Ishikawa (cell line): Measurements from ENCODE around the gene WSCD2.

Source experiments
- CEBPB ChIP-seq: IDR thresholded peaks from 2 replicates; pipeline ENCODE4 v1.6.1; 2012
- CREB1 ChIP-seq: IDR thresholded peaks from 2 replicates; pipeline ENCODE4 v1.6.1; 2012; ENCODE audit warnings: low read depth
- EGR1 ChIP-seq: IDR thresholded peaks from 2 replicates; pipeline ENCODE4 v1.6.1; 2012
- EP300 ChIP-seq: IDR thresholded peaks from 2 replicates; pipeline ENCODE4 v1.6.1; 2012; ENCODE audit warnings: borderline replicate concordance
- FOXM1 ChIP-seq: IDR thresholded peaks from 2 replicates; pipeline ENCODE4 v1.6.1; 2012; ENCODE audit warnings: low read depth, borderline replicate concordance
- MAX ChIP-seq: IDR thresholded peaks from 2 replicates; pipeline ENCODE4 v1.6.1; 2012
- NFIC ChIP-seq: IDR thresholded peaks from 2 replicates; pipeline ENCODE4 v1.6.1; 2012
- RAD21 ChIP-seq: IDR thresholded peaks from 2 replicates; pipeline ENCODE4 v1.6.1; 2012; ENCODE audit warnings: low read depth
- TAF1 ChIP-seq: IDR thresholded peaks from 2 replicates; pipeline ENCODE4 v1.6.1; 2012; ENCODE audit warnings: low read depth, mild to moderate bottlenecking
- TCF12 ChIP-seq: IDR thresholded peaks from 2 replicates; pipeline ENCODE4 v1.6.1; 2012; ENCODE audit warnings: low read depth
- USF1 ChIP-seq: IDR thresholded peaks from 2 replicates; pipeline ENCODE4 v1.6.1; 2012
- YY1 ChIP-seq: IDR thresholded peaks from 2 replicates; pipeline ENCODE4 v1.6.1; 2012; ENCODE audit warnings: low read depth
- ZBTB7A ChIP-seq: IDR thresholded peaks from 2 replicates; pipeline ENCODE4 v1.6.1; 2012; ENCODE audit warnings: low read depth
- TF ChIP-seq, protein P1 (sequence below): IDR thresholded peaks from 2 replicates; pipeline ENCODE4 v1.6.1; 2012; ENCODE audit warnings: low read depth, mild to moderate bottlenecking

WSCD2 gene

DNA sequence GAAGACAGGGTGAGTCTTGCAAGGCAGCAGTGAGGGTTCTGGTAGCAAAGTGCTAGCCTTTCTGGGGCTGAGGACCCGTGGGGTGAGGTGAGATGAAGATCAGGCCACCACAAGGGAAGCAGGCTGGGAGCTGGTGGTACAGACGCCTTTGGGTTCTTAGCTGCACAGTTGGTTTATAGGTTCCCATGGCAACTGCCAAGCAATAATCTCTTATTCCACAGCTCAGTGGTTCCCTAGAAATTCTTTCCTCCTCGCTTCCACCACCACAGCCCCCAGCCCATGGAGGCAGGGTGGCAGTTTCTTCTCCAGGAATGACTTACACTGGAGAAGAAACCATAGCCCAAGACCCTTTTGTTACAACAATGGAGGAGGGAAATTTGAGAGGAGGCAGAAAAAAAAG, 127.9 kb downstream of the WSCD2 start:
- no peak for TF ChIP-seq CREB1
- no peak for TF ChIP-seq YY1
- TF ChIP-seq TAF1, result no peak
- TF ChIP-seq, protein P1, sequence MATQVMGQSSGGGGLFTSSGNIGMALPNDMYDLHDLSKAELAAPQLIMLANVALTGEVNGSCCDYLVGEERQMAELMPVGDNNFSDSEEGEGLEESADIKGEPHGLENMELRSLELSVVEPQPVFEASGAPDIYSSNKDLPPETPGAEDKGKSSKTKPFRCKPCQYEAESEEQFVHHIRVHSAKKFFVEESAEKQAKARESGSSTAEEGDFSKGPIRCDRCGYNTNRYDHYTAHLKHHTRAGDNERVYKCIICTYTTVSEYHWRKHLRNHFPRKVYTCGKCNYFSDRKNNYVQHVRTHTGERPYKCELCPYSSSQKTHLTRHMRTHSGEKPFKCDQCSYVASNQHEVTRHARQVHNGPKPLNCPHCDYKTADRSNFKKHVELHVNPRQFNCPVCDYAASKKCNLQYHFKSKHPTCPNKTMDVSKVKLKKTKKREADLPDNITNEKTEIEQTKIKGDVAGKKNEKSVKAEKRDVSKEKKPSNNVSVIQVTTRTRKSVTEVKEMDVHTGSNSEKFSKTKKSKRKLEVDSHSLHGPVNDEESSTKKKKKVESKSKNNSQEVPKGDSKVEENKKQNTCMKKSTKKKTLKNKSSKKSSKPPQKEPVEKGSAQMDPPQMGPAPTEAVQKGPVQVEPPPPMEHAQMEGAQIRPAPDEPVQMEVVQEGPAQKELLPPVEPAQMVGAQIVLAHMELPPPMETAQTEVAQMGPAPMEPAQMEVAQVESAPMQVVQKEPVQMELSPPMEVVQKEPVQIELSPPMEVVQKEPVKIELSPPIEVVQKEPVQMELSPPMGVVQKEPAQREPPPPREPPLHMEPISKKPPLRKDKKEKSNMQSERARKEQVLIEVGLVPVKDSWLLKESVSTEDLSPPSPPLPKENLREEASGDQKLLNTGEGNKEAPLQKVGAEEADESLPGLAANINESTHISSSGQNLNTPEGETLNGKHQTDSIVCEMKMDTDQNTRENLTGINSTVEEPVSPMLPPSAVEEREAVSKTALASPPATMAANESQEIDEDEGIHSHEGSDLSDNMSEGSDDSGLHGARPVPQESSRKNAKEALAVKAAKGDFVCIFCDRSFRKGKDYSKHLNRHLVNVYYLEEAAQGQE, result no peak
- no peak for TF ChIP-seq EP300
- TF ChIP-seq NFIC, result no peak
- TF ChIP-seq EGR1, result no peak
- no peak for TF ChIP-seq FOXM1
- TF ChIP-seq CEBPB, result no peak
- TF ChIP-seq USF1, result no peak
- TF ChIP-seq ZBTB7A, result no peak
- no peak for TF ChIP-seq RAD21
- TF ChIP-seq MAX, result no peak

DNA sequence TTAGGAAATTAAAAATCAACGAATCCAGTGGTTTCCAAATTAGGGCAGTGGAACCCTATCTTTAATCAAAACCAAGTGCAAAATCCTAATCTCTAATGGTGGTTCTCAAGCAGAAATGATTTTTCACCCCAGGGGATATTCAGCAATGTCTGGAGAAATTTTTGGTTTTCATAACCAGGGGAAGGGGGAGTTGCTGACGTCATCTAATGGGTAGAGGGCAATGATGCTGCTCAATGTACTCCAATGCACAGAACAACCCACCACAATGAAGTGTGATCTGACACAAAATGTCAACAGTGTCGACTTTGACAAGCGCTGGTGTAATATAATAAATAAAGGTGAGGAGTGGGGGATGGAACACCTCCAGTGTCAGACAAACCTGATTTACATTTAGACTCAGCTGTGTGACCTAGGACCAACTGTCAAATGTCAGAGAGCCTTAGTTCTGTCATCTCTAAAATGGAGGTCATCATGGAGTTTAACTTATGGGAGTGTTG, 128.6 kb downstream of the WSCD2 start:
- no peak for TF ChIP-seq EGR1
- no peak for TF ChIP-seq TCF12
- TF ChIP-seq, protein P1, result no peak
- no peak for TF ChIP-seq MAX
- no peak for TF ChIP-seq CREB1
- TF ChIP-seq ZBTB7A, result no peak

GRCh38 chr12:108260039-108260438, 131.0 kb downstream of the WSCD2 start:
- TF ChIP-seq EGR1 (no peak), TCF12 (no peak), ZBTB7A (no peak), MAX (no peak), CEBPB (no peak)

DNA sequence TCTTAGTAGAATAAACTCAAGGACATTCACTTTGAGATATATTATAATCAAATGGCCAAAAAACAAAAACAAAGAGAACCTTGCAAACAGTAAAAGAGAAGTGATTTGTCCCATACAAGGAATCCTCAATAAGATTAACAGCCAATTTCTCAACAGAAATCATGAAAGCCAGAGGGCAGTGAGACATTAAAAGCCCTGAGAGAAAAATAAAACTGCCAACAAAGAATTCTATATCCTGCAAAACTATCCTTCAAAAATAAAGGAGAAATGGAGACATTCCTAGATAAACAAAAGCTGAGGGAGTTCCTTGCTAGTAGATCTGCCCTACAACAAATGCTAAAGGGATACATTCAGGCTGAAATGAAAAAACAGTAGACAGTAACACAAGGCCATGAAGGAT, 131.9 kb downstream of the WSCD2 start:
- TF ChIP-seq TCF12, result no peak
- no peak for TF ChIP-seq FOXM1
- TF ChIP-seq USF1, result no peak
- TF ChIP-seq ZBTB7A, result no peak
- no peak for TF ChIP-seq YY1
- TF ChIP-seq RAD21, result no peak
- TF ChIP-seq, protein P1, result no peak
- no peak for TF ChIP-seq EP300
- TF ChIP-seq EGR1, result no peak
- no peak for TF ChIP-seq NFIC
- TF ChIP-seq CREB1, result no peak

DNA sequence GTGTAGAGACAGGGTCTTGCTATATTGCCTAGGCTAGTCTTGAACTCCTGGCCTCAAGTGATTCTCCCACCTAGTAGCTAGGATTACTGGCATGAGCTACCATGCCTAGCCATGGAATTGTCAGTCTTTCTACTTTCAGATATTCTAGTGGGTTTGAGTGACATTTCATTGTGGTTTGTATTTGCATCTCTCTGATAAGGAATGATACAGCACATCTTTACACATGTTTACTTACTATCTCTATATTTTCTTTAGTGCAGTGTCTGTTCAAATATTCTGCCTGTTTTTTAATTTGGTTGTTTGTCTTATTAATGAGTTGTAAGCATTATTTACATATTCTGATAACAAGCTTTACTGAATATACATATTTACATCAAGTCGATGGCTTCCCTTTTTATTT, 136.4 kb downstream of the WSCD2 start:
- TF ChIP-seq TCF12 (no peak), ZBTB7A (no peak), MAX (no peak), FOXM1 (no peak), EP300 (no peak), YY1 (no peak), CREB1 (no peak), EGR1 (no peak), CEBPB (no peak), RAD21 (no peak)
- TF ChIP-seq, protein P1, result no peak
